Thyroid gland (tissue), 4 donors: Measurements from ENCODE around the gene AOAH.

ENCODE experiments used
- POLR2A ChIP-seq, 2 donors: fragments of 450-650 bp; IDR thresholded peaks; one replicate each; pipeline ENCODE4 v1.6.1; 2017; ENCODE audit warnings: antibody characterized with exemption in 2 of 2, mild to moderate bottlenecking in 2 of 2, moderate library complexity in 1 of 2
- TF ChIP-seq, protein P1 (sequence below), 6 experiments: fragments of 200-600 bp in 3 of 6; fragments of 450-650 bp in 3 of 6; sonication (generic) in 3 of 6; IDR thresholded peaks; one replicate each; pipeline ENCODE4 v1.5.1; 2016 to 2019; ENCODE audit warnings: antibody characterized with exemption in 6 of 6, mild to moderate bottlenecking in 2 of 6, inconsistent platforms in 1 of 6, moderate library complexity in 1 of 6

DNA sequence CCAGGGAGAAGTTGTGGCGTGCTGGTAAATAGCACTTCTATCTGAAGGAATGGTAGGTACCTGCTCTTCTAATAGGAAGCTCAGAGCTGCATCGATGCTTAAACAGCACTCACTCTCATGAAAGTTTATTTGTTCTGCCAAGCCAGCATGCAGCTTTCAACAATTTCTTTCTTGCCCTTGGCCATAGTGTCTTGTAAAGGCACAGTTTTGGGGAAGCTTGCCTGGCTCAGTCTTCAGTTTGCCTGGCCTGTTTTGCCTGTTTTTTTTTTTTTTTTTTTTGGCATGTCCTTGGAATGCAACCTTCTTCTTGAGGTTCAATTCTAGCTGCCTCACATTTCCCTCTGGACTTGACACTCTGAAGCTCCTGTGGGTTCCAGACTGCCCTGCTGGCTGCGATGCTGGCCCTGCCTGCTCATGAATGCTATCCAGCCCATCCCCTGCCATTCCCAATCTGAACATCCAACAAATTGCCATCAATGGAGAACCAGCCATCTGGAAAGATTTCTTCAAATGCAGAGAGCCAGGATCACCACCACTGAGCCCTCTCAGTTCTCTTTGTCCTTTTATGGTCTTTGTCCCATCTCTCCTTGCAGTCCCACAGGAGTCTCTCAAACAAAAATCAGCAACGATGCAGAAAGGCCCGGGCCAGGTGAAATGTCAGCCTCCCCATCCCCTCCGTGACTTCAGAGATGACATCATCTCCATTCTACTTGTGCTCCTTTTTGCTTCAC, 200.8 kb downstream of the AOAH start:
- TF ChIP-seq, protein P1, sequence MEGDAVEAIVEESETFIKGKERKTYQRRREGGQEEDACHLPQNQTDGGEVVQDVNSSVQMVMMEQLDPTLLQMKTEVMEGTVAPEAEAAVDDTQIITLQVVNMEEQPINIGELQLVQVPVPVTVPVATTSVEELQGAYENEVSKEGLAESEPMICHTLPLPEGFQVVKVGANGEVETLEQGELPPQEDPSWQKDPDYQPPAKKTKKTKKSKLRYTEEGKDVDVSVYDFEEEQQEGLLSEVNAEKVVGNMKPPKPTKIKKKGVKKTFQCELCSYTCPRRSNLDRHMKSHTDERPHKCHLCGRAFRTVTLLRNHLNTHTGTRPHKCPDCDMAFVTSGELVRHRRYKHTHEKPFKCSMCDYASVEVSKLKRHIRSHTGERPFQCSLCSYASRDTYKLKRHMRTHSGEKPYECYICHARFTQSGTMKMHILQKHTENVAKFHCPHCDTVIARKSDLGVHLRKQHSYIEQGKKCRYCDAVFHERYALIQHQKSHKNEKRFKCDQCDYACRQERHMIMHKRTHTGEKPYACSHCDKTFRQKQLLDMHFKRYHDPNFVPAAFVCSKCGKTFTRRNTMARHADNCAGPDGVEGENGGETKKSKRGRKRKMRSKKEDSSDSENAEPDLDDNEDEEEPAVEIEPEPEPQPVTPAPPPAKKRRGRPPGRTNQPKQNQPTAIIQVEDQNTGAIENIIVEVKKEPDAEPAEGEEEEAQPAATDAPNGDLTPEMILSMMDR (IDR thresholded peaks at IDR 0.05): no peak
- TF ChIP-seq POLR2A (IDR thresholded peaks at IDR 0.05): no peak
